Measurements from ENCODE around the gene MFF.

The MFF gene

GRCh38 chr2:227324995-227325838, at the start of gene MFF:
MFF (plus strand) TSS chr2:227325251; CDS start chr2:227330666, 5,415 bp downstream.
- DNase-seq: peak; percentile 80

- DNase-seq: no peak
These were observed 44.2 kb upstream of the MFF start for GRCh38 chr2:227280895-227281294.

DNA sequence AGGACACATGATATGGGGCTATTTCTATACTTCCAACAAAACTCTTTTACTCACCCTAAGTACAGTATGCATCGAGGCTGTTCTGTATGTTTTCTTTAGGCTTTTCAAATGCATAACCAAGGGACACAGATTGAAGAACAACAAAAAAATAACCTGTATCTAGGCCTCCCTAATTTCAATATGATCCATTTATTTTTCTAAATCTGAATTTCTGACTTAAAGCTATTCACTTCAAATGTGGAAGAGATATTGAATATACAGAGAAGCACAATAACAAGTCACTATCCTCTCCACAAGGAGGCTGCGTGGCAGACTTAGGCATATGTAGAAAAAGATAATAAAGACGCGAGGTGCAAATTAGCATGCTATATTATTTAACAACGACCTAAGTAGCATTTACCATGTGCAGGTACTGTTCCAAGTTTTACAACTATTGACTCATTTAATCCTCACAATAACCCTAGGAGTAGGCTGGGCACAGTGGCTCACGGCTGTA, 39.3 kb upstream of the MFF start:
- DNase-seq: no peak

DNA sequence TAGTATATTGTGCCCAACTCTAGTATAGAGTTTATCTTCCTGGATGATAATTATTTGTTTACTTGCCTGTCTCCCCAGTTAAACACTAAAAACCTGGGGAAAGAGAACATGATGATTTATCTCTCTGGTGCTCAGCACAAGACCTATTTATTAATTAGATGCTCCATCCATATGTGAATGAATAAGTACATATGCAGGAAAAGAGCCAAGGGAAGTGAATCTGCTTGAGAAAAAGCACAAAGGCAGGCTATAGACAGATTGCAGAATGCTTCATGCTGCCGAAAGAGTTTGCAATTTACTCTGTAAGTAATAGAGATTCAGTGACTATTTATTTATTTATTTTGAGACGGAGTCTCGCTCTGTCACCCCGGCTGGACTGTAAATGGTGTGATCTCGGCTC, 37.3 kb upstream of the MFF start:
- no peak for DNase-seq

DNA sequence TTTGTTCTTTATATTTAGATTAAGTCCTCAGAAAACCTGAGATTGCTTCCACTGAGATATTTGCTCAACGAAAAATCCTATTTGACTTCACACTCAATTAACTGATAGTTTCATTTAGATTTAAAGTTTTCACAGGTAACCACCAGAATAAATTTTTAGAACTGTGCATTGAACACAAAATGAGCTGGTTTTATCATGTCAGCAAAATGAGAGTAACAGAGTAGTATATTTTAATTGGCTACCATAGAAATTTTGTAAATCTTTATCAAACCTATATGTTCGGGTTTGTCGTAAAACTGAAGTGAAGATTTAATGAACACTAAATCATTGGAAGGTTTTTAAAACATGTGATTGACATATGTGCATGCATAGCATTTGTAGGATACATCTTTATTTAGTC, 32.7 kb upstream of the MFF start:
- no peak for DNase-seq

GRCh38 chr2:227293531-227293930, 31.5 kb upstream of the MFF start:
- DNase-seq: no peak

- DNase-seq: no peak
These were observed 29.2 kb upstream of the MFF start for GRCh38 chr2:227295806-227296205.

GRCh38 chr2:227296671-227297405, 28.2 kb upstream of the MFF start:
- no peak for DNase-seq

DNA sequence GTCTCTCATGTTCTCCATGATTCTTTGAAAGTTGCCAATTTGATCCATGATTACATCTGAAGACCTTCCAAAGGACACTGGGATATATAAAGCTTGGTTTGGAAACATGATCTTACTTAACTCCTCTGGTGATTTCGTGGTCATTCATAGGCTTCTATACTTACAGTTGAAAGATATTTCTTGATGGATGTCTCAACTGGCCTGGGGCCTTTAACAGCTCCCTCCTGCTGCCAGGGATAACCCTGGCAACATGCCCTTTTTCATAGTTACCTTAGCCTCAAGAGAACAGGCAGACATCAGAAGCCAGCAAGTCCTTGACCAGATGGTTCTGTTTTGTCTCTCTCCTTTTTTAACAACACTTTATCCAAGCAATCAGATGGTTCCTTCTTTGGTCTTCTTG, 23.5 kb upstream of the MFF start:
- no peak for DNase-seq

- DNase-seq: no peak
These were observed 16.3 kb upstream of the MFF start for GRCh38 chr2:227308784-227309183.

GRCh38 chr2:227310756-227311110, 14.3 kb upstream of the MFF start:
- DNase-seq: no peak

DNA sequence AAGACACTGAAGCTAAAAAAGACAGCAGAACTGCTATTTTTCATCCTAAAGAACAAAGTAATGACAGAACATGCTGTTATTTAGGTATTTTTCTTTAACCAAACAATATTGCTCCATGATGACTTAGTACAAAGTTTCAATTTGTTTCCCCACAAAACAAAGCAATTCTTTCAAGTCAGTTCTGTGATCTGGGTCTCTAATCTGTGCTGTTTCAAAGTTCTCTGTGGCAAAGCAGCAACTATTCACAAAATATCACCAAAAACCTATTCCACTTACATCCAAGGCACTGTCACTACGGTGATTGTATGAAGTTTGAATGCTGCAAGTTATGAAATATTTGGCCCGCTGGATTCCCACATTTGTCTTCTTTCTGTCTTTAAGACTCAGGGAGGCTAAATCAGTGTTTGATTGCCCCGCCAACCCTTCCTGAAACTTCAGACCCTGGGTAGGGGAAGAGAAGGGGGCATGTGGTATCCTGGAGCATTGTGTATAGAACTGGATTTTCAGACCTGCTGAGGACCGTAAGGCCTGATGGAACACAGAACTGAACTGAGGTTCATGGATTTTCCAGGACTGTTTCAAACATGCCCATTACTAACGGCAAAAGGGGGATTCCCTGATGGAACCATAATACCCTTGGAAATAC, 13.1 kb upstream of the MFF start:
- DNase-seq: no peak

GRCh38 chr2:227312579-227312978, 12.5 kb upstream of the MFF start:
- no peak for DNase-seq

DNA sequence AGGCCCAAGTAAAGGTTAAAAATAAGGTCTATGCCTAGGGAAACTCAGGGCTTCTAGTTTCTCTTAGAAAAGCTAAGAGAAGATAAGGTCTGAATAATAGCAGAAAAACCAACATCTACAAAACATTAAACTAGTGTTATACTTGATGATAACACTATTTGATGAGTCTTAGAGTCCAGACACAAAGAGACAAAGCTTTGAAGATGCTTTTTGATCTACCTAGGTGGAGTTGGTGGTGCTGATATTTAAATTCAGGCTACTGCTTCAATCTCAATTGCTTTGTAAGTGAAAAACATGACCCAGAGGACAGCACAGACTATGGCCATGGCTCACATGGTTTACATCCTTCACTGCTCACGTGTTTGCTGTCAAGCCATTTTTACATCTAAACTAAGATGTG, 11.7 kb upstream of the MFF start:
- DNase-seq: no peak

- no peak for DNase-seq
These were observed 7.2 kb upstream of the MFF start for GRCh38 chr2:227317834-227318233.

- DNase-seq: peak; percentile 52
These were observed 4.6 kb upstream of the MFF start for GRCh38 chr2:227320305-227321094.

GRCh38 chr2:227322530-227323205, 2.4 kb upstream of the MFF start:
- peak; percentile 51 for DNase-seq

GRCh38 chr2:227323818-227324217, 1.2 kb upstream of the MFF start:
- DNase-seq: no peak

- no peak for DNase-seq
These were observed 433 bp upstream of the MFF start for GRCh38 chr2:227324642-227324994.

GRCh38 chr2:227325839-227326195, 766 bp downstream of the MFF start:
- peak; percentile 22 for DNase-seq

DNA sequence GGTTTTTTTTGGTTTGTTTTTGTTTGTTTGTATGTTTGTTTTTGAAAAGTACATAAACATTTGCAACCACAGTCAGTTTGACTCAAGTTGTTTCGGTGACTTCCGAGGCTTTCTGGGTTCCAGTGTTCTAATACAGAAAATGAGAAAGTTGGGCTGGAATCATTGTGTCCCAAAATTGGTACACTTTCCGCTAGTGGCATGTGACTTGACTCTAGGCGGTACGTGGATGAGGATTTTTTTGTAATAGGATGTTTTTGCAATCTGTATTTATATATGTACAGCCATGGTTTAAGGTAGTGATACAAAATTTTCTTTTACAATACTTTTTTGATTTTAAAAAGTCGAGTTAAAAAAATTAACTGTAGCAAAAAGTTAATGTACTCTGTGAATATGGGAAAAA, 1.7 kb downstream of the MFF start:
- no peak for DNase-seq

DNA sequence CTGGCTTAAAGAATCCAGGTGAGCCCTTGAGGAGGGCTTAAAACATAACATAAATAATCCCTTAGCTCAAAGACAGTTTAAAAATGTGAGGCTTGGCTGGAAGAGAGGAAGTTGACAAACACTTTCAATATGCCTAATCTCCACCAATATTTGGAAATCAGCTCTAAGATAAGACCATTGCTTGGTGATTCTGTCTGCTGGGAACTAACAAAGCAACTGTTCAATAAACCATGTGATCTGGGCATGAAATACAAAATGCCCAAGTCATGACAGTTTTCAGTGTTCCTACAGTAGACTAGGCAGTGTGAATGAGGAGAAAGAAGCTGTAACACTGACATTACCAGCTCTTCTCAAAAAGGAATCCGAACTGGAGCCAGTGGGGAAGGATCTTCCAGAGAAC, 10.7 kb downstream of the MFF start:
- DNase-seq: peak; percentile 29

DNA sequence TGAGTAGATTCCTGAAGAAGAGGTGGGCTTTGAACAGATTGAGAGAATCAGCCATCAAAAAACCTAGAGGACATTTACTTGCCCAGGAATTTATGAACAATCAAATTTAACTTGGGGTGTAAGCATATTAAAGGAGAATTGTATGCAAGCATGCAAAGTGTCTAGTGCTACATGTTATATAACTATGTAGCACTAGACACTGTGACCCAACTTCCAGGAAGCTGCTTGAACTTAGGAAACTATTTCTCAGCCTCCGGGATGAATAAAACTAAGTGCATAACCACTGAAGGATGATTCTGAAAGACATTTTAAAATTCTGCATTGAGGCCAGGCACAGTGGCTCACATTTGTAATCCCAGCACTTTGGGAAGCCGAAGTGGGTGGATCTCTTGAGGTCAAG, 12.4 kb downstream of the MFF start:
- no peak for DNase-seq
